HG02610 (cell line): Measurements from ENCODE around the gene KCNJ15.

Experiments
- ATAC-seq: cut with Tn5 transposase; IDR thresholded peaks from one replicate; pipeline ENCODE4 v1.9.1; 2021; ENCODE audit warnings: mild to moderate bottlenecking, moderate library complexity; ENCODE audit not compliant: unreplicated experiment

Gene KCNJ15

GRCh38 chr21:38267991-38268863, 11.4 kb downstream of the KCNJ15 start:
- no peak for ATAC-seq

DNA sequence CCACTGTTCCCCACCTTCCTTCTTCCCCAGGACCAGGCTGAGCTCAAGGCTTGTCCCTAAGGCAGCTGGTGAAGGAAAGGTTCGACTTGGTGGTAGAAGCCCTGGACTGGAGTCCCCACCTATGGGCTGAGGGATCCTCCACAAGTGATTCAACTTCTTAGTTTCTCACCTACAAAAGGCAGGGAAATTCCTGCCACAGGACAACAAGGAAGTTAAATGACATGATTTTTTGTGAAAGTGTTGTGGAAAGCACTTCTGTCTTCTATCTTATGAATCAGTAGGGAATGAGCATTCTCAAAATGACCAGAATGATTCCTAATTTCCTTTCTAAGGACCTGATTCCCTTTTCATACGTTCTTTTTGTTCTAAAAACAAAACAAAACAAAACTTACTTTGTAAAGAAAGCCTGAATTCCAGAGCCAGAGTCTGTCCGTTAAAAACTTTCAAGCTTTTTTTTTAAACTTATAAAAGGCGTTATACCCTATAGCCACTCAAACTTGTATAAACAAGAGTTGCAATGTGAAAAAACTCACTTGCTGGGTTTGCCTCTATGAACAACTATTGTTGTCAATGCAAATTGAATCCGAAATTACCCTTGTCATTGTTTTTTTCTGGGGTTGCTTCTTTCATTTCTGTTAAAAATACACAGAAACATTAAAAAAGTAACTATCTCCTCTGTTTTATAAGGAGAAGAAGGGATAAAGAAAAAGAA, 12.2 kb downstream of the KCNJ15 start:
- ATAC-seq, result peak; percentile 16

GRCh38 chr21:38269576-38269936, 12.8 kb downstream of the KCNJ15 start:
- peak; percentile 81 for ATAC-seq

- no peak for ATAC-seq
Measured at GRCh38 chr21:38272215-38272614, 15.4 kb downstream of the KCNJ15 start.

- no peak for ATAC-seq
Measured at GRCh38 chr21:38273745-38274542, 17.2 kb downstream of the KCNJ15 start.

DNA sequence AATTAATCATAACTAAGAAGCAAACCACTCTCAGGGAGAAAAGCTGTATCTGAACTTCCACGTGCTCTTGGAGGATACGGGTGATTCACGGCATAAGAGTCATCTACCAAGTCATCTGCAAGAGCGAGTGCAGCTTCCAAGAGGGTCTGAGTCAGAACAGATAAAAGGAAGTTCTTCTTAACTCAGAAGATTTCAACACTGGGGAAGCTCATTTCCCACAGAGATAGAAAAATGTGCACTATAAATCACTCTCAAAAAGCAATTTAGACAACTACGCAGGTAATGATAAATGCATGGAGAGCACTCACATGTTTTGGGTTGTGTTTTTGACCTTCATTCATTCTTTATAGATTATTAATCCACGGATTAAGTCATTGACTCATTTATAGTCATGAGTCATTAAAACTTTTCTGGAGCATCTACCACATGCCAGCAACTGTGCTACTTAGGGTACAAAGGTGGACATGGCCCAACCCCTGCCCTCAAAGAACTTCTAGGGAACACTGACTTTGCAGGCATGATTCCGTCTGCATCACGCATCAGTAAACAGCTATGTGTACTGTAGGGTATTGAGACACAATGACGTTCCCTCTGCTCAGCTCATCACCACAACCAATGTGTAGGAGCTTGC, 20.8 kb downstream of the KCNJ15 start:
- ATAC-seq, result no peak

DNA sequence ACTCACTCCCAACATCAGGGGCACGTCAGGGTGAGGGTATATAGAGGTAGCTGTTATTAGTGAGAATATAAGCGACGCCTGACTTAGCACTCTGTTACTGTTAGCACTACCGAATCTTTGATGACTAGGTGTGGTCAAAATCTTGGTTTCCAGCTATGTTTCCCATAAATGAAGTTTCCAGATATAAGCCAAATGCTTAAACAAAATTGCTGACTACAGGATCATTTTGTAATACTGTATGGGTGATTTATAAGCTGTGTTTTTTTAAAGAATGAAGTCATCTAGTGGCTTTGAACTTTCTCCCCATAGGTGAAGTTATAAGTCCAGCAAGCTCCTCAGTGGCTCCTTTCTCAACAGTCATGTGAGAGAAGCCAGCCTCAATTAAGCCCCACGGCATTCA, 23.7 kb downstream of the KCNJ15 start:
- ATAC-seq, result no peak

DNA sequence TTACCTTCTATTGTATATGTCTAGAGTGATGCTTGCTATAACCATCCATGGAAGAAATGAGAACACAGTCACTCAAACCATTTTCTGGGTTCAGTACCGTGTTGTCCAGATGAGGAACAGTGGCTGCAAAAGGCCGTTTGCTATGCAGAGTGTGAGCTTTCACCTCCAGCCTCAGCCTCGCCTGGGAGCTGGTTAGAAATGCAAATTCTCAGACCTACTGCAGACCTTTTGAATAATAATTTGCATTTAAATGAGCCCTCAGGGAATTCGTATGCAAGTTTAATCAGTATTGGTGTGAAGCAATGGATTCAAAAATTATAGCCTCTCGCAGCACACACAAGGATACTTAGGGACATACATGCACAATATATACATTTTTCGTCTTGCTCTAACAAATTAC, 24.1 kb downstream of the KCNJ15 start:
- no peak for ATAC-seq

GRCh38 chr21:38282921-38283320, 26.1 kb downstream of the KCNJ15 start:
- ATAC-seq, result no peak

DNA sequence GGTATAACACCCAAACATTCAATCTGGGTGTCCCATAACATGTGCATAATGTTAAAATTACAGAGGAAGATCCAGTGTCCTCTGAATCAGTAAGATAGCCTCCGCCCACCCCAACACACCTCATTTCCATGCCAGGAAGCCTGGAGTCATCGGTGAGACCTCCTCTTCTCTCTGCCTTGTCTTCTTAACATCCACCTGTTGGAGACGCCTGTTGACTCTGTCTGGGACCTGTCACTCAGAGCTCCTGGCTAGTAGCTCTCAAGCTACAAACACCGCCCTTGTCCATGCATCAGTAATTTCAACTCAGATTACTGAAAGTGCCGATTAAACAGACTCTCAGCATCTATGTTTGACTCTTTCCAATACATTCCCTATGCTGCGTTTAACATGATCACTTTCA, 27.4 kb downstream of the KCNJ15 start:
- no peak for ATAC-seq

GRCh38 chr21:38286739-38287471, 30.1 kb downstream of the KCNJ15 start:
- ATAC-seq, result no peak

DNA sequence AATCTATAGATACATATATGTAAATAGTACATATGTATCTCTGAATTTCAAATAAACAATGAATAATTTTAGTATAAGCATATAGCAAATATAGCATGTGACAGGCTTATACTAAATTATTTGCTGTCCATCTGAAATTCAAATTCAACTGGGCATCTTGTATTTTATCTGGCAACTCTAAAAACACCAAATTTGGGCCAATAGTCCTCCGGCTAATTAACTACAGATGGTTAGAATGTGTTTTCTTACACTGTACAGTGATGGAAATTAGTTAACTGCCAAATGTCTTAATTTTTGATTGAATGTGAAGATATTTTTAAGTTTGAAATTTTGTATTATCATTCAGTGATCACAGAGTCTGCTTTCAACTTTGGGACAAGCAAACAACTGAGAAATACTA, 30.7 kb downstream of the KCNJ15 start:
- no peak for ATAC-seq

DNA sequence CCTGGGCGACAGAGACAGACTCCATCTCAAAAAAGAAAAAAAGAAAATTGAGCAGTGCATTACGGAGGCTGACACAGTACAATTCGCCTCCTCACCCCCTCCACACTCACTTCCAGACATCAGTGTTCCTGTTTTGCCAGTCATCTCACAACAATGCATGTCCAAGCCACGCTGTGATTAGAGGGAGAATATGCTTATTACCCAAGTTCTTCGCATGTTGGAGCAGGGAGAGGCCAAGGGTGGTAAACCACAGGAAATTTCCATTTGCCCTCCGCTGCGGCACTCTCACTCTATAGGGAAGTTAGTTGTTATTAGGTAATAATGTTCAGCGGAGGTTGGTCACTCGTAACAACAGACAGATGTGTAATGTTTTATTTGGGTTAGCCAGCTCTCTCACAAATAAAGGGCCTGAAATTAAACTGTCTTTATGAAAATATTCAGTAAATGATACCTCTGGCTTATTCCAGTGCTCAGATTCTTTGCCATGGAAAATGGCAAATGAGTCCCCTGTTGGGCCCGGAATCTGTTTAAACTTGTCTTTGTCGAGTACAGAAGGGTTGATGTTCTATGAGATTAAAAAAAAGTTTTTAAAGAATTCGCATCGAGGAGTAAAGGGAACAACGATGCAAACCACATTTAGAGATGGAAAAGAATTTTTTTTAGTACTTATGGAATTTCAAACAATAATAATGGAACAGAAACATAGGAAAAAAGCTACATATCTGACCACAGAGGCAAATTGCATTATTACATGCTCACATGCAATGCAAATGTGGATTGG, 33.1 kb downstream of the KCNJ15 start:
- no peak for ATAC-seq

- ATAC-seq, result no peak
Measured at GRCh38 chr21:38290809-38291208, 34.0 kb downstream of the KCNJ15 start.

DNA sequence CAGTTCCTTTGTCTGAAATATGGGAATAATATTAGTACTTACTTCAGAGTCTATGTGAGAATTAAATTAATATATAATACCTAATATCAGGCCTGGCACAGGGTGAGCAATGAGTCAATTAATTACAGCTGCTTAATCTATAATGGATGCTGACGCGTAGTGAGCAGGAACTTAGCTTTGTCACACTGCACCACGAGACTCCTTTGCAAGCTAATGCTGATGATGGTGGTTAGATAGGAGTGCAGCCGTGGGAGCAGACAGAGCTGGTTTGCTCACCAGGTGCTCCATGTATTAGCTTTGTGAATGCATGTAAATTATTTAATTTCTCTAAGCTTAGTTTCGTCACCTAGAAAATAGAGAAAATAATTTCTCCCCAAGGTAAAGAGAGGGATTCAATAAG, 35.1 kb downstream of the KCNJ15 start:
- ATAC-seq, result no peak

DNA sequence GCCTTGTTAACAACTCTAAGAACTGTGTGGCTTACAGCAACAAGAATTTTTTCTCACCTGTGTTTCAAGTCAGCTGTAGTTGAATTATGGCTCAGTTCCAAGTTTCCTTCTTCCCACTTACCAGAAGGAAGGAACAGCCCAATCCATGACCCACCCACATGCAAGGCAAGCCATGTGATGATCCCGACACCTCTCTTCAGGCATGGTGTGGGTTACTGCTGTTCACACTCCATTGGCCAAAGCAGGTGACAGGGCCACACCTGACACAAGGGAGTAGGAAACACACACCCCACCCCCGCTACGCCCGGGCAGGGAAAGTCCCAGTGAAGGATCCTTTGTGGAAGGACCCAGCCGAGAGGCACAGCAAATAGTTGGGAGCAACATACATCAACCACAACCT, 36.3 kb downstream of the KCNJ15 start:
- ATAC-seq, result no peak

DNA sequence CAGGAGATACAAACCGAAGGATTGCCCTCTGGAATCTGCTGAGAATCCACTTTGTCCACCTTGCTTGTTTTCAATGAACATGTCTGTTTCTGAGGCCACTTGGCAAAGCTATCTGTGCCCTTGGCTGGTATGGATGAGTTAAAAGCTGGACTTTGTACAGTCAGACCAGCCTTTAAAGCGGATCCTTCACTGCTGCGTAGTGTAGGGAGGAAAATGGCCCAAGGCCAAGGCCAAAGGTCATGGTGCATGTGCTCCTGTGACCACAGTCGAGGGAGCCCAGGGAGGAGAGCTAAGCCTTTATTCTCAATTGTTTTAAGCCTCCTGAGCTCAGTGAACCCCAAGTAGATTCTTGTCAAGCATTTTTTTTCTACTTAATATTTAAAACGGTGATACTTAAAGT, 37.0 kb downstream of the KCNJ15 start:
- ATAC-seq, result no peak

GRCh38 chr21:38294609-38295008, 37.8 kb downstream of the KCNJ15 start:
- no peak for ATAC-seq

GRCh38 chr21:38295997-38296764, 39.4 kb downstream of the KCNJ15 start:
- no peak for ATAC-seq
